ENCODE data around the gene NBAS.

The NBAS gene

GRCh38 chr2:15306706-15307105 is 254.4 kb downstream of the NBAS start:
- 0 out of 2 replicates have a peak, but pooled peaks cover 9% of the 10 kb centered on the region for H3K36me3 ChIP-seq (ENCODE audit: insufficient read depth, low read length)
- H3K4me2 ChIP-seq (ENCODE audit: low read length) = no peak overlapping the region
- H3F3A ChIP-seq (ENCODE audit: insufficient read depth, low read length) = no peaks in the 10 kb centered on the region
- H3K4me3 ChIP-seq (ENCODE audit: low read depth, low read length, poor library complexity, severe bottlenecking) = no peak overlapping the region
- H3K9me2 ChIP-seq (ENCODE audit: low read depth, low read length) = no peaks in the 10 kb centered on the region
- no peaks in the 10 kb centered on the region for H3K79me2 ChIP-seq (ENCODE audit: insufficient read depth, low read length)
- H3K9ac ChIP-seq (ENCODE audit: low read length) = no peak overlapping the region
- no peaks in the 10 kb centered on the region for H3K9me3 ChIP-seq (ENCODE audit: low read length)
- no peak overlapping the region for H3K27ac ChIP-seq (ENCODE audit: low read depth, low read length, poor library complexity, severe bottlenecking)
- TF ChIP-seq CTCF (IDR thresholded peaks at IDR 0.05; ENCODE audit: low read length) (no peak), EZH2 (IDR thresholded peaks at IDR 0.05; ENCODE audit: borderline replicate concordance, low read length) (no peak)
- H3K4me1 ChIP-seq (ENCODE audit: insufficient read depth, low read length, severe bottlenecking) = peaks cover 10% of the 10 kb centered on the region
- no peaks in the 10 kb centered on the region for H4K20me1 ChIP-seq (ENCODE audit: insufficient read depth, low read length)
- H2AFZ ChIP-seq (ENCODE audit: low read length) = no peak overlapping the region
- H3K27me3 ChIP-seq (ENCODE audit: insufficient read depth, low read length) = no peaks in the 10 kb centered on the region

GRCh38 chr2:15303874-15304273 is 257.3 kb downstream of the NBAS start:
- Histone ChIP-seq H3K36me3 (ENCODE audit: insufficient read depth, low read length) (0 out of 2 replicates have a peak, but pooled peaks cover 9% of the 10 kb centered on the region), H3K9ac (ENCODE audit: low read length) (no peak overlapping the region), H3K79me2 (ENCODE audit: insufficient read depth, low read length) (no peaks in the 10 kb centered on the region), H3K27ac (ENCODE audit: low read depth, low read length, poor library complexity, severe bottlenecking) (no peak overlapping the region), H4K20me1 (ENCODE audit: insufficient read depth, low read length) (no peaks in the 10 kb centered on the region), H3K4me1 (ENCODE audit: insufficient read depth, low read length, severe bottlenecking) (peaks cover 7% of the 10 kb centered on the region), H3K4me3 (ENCODE audit: low read depth, low read length, poor library complexity, severe bottlenecking) (no peak overlapping the region), H3K4me2 (ENCODE audit: low read length) (no peak overlapping the region), H2AFZ (ENCODE audit: low read length) (no peak overlapping the region), H3K9me2 (ENCODE audit: low read depth, low read length) (no peaks in the 10 kb centered on the region), H3F3A (ENCODE audit: insufficient read depth, low read length) (no peaks in the 10 kb centered on the region), H3K27me3 (ENCODE audit: insufficient read depth, low read length) (no peaks in the 10 kb centered on the region), H3K9me3 (ENCODE audit: low read length) (no peaks in the 10 kb centered on the region)
- TF ChIP-seq EZH2 (IDR thresholded peaks at IDR 0.05; ENCODE audit: borderline replicate concordance, low read length) = no peak
- TF ChIP-seq CTCF (IDR thresholded peaks at IDR 0.05; ENCODE audit: low read length) = no peak

- no peaks in the 10 kb centered on the region for H3K9me2 ChIP-seq (ENCODE audit: low read depth, low read length)
- H3K27ac ChIP-seq (ENCODE audit: low read depth, low read length, poor library complexity, severe bottlenecking) = no peak overlapping the region
- H3K9ac ChIP-seq (ENCODE audit: low read length) = no peak overlapping the region
- H3K4me2 ChIP-seq (ENCODE audit: low read length) = no peak overlapping the region
- H3K4me3 ChIP-seq (ENCODE audit: low read depth, low read length, poor library complexity, severe bottlenecking) = no peak overlapping the region
- TF ChIP-seq EZH2 (IDR thresholded peaks at IDR 0.05; ENCODE audit: borderline replicate concordance, low read length) (no peak), CTCF (IDR thresholded peaks at IDR 0.05; ENCODE audit: low read length) (no peak)
- H3K4me1 ChIP-seq (ENCODE audit: insufficient read depth, low read length, severe bottlenecking) = peaks cover 7% of the 10 kb centered on the region
- H3K79me2 ChIP-seq (ENCODE audit: insufficient read depth, low read length) = no peaks in the 10 kb centered on the region
- H4K20me1 ChIP-seq (ENCODE audit: insufficient read depth, low read length) = no peaks in the 10 kb centered on the region
- H3K36me3 ChIP-seq (ENCODE audit: insufficient read depth, low read length) = 0 out of 2 replicates have a peak, but pooled peaks cover 4% of the 10 kb centered on the region
- H3K27me3 ChIP-seq (ENCODE audit: insufficient read depth, low read length) = no peaks in the 10 kb centered on the region
- no peaks in the 10 kb centered on the region for H3F3A ChIP-seq (ENCODE audit: insufficient read depth, low read length)
- H2AFZ ChIP-seq (ENCODE audit: low read length) = no peak overlapping the region
- H3K9me3 ChIP-seq (ENCODE audit: low read length) = no peaks in the 10 kb centered on the region
Observed at GRCh38 chr2:15302154-15302553, 259.0 kb downstream of the NBAS start.

All from OCI-LY1 (cell line).